K562 (cell line): ENCODE results near the gene AXIN2. TPM values are rescaled to one million over a fixed set of nuclear protein-coding genes. Genes with fewer than 3 reads are reported as not detected.

Experiments used
- ATAC-seq: fragments of 200-7000 bp; cut with Tn5 transposase; 3 replicates; pipeline ENCODE4 v1.9.1; 2020; ENCODE audit warnings: moderate library complexity
- BruUV-seq: library from RNA; stranded (reverse); fragments of 400-500 nt; replicated peaks from 2 replicates; lab custom pipeline; 2021; lab: Mats Ljungman, UMichigan
- CTCF ChIA-PET: fragments of 300-600 bp; formaldehyde crosslinking; extraction: SDS; loops from one replicate; lab custom pipeline; 2021; ENCODE audit warnings: low intra/inter-chr PET ratio; lab: Yijun Ruan, JAX
- POLR2A ChIA-PET: fragments of 300-600, 350-650 bp; sonication (Branson Sonifier 250); formaldehyde crosslinking; extraction: SDS; loops from one replicate; lab custom pipeline; 2021; ENCODE audit warnings: antibody characterized with exemption, inconsistent platforms; lab: Yijun Ruan, JAX
- DNase-seq, 4 experiments: peaks; one replicate each; pipeline versions ENCODE4 v3.0.0 to v3.0.0-alpha.2; 2011 to 2018; ENCODE audit warnings: low spot score in 3 of 4, mixed read lengths in 3 of 4; ENCODE audit errors: extremely low read depth in 1 of 4
- FAIRE-seq: peaks from 2 replicates; lab custom pipeline; 2011; peaks lifted over from hg19 to GRCh38; lab: Jason Lieb, UNC
- H2AFZ ChIP-seq: 2 replicates; pipeline ENCODE4 v1.6.0; 2011; ENCODE audit warnings: low read depth, low read length, control low read depth, inconsistent platforms
- H3K27ac ChIP-seq: fragments of 200-600 bp; 3 replicates; pipeline ENCODE4 v1.8.0; 2011; ENCODE audit warnings: low read depth, mild to moderate bottlenecking, control low read depth, inconsistent platforms, low read length, moderate library complexity, mixed read lengths; ENCODE audit errors: extremely low read depth
- H3K27me3 ChIP-seq, 2 experiments: fragments of 300-600 bp in 1 of 2; 2 replicates in 1 of 2; 3 replicates in 1 of 2; pipeline versions ENCODE4 v1.6.0 to v1.8.0; 2011; ENCODE audit warnings: inconsistent platforms in 2 of 2, low read length in 2 of 2, mild to moderate bottlenecking in 1 of 2, mixed read lengths in 1 of 2, moderate library complexity in 1 of 2; ENCODE audit not compliant: control insufficient read depth in 2 of 2, insufficient read depth in 2 of 2
- H3K36me3 ChIP-seq: fragments of 300-600 bp; 3 replicates; pipeline ENCODE4 v1.8.0; 2011; ENCODE audit warnings: mild to moderate bottlenecking, low read length, inconsistent platforms; ENCODE audit not compliant: control insufficient read depth, insufficient read depth
- H3K4me1 ChIP-seq, 2 experiments: fragments of 200-600 bp in 1 of 2; replicated peaks in 1 of 2; 2 replicates in 1 of 2; 3 replicates in 1 of 2; pipeline versions ENCODE4 v1.5.1 to v1.8.0; 2011; ENCODE audit warnings: inconsistent platforms in 2 of 2, low read length in 2 of 2, mild to moderate bottlenecking in 1 of 2, mixed read lengths in 1 of 2, moderate library complexity in 1 of 2; ENCODE audit not compliant: control insufficient read depth in 2 of 2, insufficient read depth in 2 of 2
- H3K4me2 ChIP-seq: 2 replicates; pipeline ENCODE4 v1.6.1; 2011; ENCODE audit warnings: low read length, control low read depth, inconsistent platforms, mixed read lengths; ENCODE audit not compliant: insufficient read depth
- H3K4me3 ChIP-seq: fragments of 200-600 bp; sonication (generic), shearing (Covaris generic); 2 replicates; pipeline ENCODE4 v1.5.1; 2016; ENCODE audit warnings: control low read depth, inconsistent platforms
- H3K79me2 ChIP-seq: fragments of 200-600 bp; 3 replicates; pipeline ENCODE4 v1.8.0; 2011; ENCODE audit warnings: low read length, inconsistent platforms; ENCODE audit not compliant: control insufficient read depth, insufficient read depth
- H3K9ac ChIP-seq, 2 experiments: 2 replicates each; pipeline versions ENCODE4 v1.6.0 to v1.6.1; 2011; ENCODE audit warnings: low read depth in 2 of 2, low read length in 2 of 2, control low read depth in 1 of 2, inconsistent platforms in 1 of 2, mild to moderate bottlenecking in 1 of 2, mixed read lengths in 1 of 2; ENCODE audit not compliant: insufficient read depth in 1 of 2
- H3K9me1 ChIP-seq: one replicate; pipeline ENCODE4 v1.6.0; 2011; ENCODE audit warnings: inconsistent platforms, mild to moderate bottlenecking, low read length, moderate library complexity; ENCODE audit not compliant: control insufficient read depth, insufficient read depth
- H3K9me3 ChIP-seq: replicated peaks from 2 replicates; pipeline ENCODE4 v1.5.1; 2011; ENCODE audit warnings: low read depth, low read length, inconsistent platforms; ENCODE audit not compliant: control insufficient read depth, insufficient read depth
- H4K20me1 ChIP-seq: replicated peaks from 2 replicates; pipeline ENCODE4 v1.6.1; 2011; ENCODE audit warnings: low read length, inconsistent platforms, mixed read lengths; ENCODE audit not compliant: control insufficient read depth, insufficient read depth
- HNRNPK ChIP-seq: fragments of 200-400 bp; formaldehyde crosslinking; IDR thresholded peaks from one replicate; pipeline ENCODE4 v1.6.1; 2018; ENCODE audit warnings: mild to moderate bottlenecking, low read depth, low read length; ENCODE audit not compliant: poor library complexity, severe bottlenecking
- PCBP1 ChIP-seq: fragments of 200-400 bp; formaldehyde crosslinking; IDR thresholded peaks from 2 replicates; pipeline ENCODE4 v1.6.1; 2018; ENCODE audit warnings: mild to moderate bottlenecking, low read depth, low read length; ENCODE audit not compliant: poor library complexity, severe bottlenecking
- PCBP2 ChIP-seq: fragments of 200-400 bp; formaldehyde crosslinking; IDR thresholded peaks from 2 replicates; pipeline ENCODE4 v1.6.1; 2018; ENCODE audit warnings: low read length, low read depth, mild to moderate bottlenecking, moderate library complexity; ENCODE audit not compliant: poor library complexity, severe bottlenecking
- SMAD2 ChIP-seq: fragments of 150-350 bp; IDR thresholded peaks from 2 replicates; pipeline ENCODE4 v1.6.1; 2014; ENCODE audit warnings: low read depth, mild to moderate bottlenecking, low read length
- ZBTB7A ChIP-seq: IDR thresholded peaks from 2 replicates; pipeline ENCODE4 v1.6.1; 2011; ENCODE audit warnings: low read depth, mild to moderate bottlenecking, low read length, moderate library complexity, borderline replicate concordance; ENCODE audit not compliant: control insufficient read depth
- WGBS: fragments of 100-300 bp; shearing (Covaris generic); methylation state at CpG from one replicate; pipeline ENCODE4 v1.1.6; 2016; ENCODE audit warnings: low coverage, mixed read lengths; ENCODE audit not compliant: insufficient coverage; ENCODE audit errors: missing lambda C conversion rate; 5-methylcytosine and 5-hydroxymethylcytosine counted together
- in situ Hi-C: fragments of 300-500 bp; cut with MboI; formaldehyde crosslinking; loops from 4 replicates; pipeline ENCODE4 v1.15.0; 2018; ENCODE audit warnings: inconsistent platforms, mixed read lengths
- intact Hi-C: fragments of 100-400 bp; cut with micrococcal nuclease; formaldehyde crosslinking; loops from 2 replicates; pipeline ENCODE4 v1.14.2; 2022
- polyA plus RNA-seq, 8 experiments: library from polyadenylated mRNA; depleted of rRNA in 4 of 8; stranded (reverse) in 5 of 8; unstranded in 3 of 8; fragments of >200 nt; fragmentation: Nextera tagmentation in 2 of 8; fragmentation: Illumina TruSeq in 1 of 8; extraction: Ambion mirVana in 2 of 8; extraction: Trizol in 1 of 8; gene quantifications; 2 replicates each; pipeline versions ENCODE4 v1.2.1 to v1.2.3, GENCODE V29; 2011 to 2014; ENCODE audit warnings: inconsistent platforms in 1 of 8, missing spikeins in 1 of 8
- total RNA-seq, 7 experiments: library from RNA; depleted of rRNA in 6 of 7; stranded (reverse); fragments of >200 nt in 6 of 7; fragmentation: Illumina TruSeq in 2 of 7; extraction: Trizol in 2 of 7; gene quantifications; 2 replicates each; pipeline versions ENCODE4 v1.2.1 to v1.2.3, GENCODE V29; 2011 to 2021; ENCODE audit warnings: low replicate concordance in 1 of 7

AXIN2 gene
- total and polyA plus RNA-seq, 9 of the 15 experiments (the other 6 are each of a cell fraction or from before 2014, with no cell fraction given) = 0.21 to 3.3 (median 1.2) TPM

DNA sequence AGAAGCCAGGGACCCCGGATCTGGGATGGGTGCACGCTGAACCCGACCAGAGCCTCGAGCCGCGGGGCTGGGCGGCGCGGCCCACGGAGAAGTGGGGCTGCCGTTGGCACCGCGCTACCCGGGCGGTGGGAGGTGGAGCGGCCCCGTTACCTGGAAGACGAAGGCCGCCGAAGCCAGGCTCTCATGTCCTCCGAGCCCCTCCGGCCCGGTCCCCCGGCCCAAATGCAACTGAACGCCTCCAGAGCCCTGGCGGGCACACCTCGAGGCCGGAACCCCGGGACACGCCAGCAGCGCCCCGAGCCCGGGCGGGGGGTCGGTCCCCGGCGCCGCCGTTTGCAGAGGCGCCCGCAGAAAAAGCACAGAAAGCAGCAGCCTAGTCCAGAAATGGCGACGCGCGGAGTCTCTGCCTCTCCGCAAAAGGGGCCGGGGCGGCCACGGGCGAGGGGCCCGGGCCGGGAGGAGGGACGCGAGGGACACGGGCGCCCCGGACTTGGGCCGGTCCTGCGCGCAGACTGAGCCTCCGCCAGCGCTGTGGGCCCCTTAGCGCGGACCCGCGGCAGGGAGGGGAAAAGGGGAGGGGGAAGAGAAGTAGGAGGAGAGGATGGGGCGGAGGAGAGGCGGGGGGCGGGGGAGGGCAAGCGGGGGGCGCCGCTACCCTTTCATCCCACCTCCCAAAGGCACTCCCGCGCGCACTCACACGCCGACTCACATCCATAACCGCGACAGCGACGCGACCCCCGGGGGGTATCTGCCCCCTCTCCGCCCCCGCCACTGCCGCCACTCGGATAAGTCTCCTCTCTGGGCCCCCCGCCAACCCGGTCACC lies 1.4 kb downstream of the AXIN2 start:
- H3K27ac ChIP-seq = no peak overlapping the region
- no peaks in the 10 kb centered on the region for H3K79me2 ChIP-seq
- in situ Hi-C loops (no loop called here), intact Hi-C loops (no loop called here)
- 32% methylated on average over 23 of the region's 89 CpGs for WGBS
- H3K4me3 ChIP-seq = peak overlapping the region; percentile 51
- no peaks in the 10 kb centered on the region for H3K36me3 ChIP-seq
- CTCF ChIA-PET = interaction anchor here (0.7 kb wide), 1 partner anchor 269 kb away, joined by 3 read pairs; no protein-coding TSS in a partner anchor
- H3K4me1 ChIP-seq = peaks cover 4 to 19% of the 10 kb centered on the region in 2 experiments; a peak in 4 of 5 replicates
- H4K20me1 ChIP-seq = 0 out of 2 replicates have a peak, but pooled peaks cover 5% of the 10 kb centered on the region
- H2AFZ ChIP-seq = no peak overlapping the region
- DNase-seq (peak in 2 of 4 experiments; percentile 51 to 58), ATAC-seq (no peak), FAIRE-seq (no peak)
- H3K27me3 ChIP-seq = no peaks in the 10 kb centered on the region; a peak in 2 of 5 replicates
- BruUV-seq = no TSS peak
- H3K9ac ChIP-seq = peak overlapping the region in 1 of 2 experiments; percentile 90; a peak in 2 of 4 replicates
- H3K9me1 ChIP-seq = peaks cover 5% of the 10 kb centered on the region
- peak; percentile 20 for TF ChIP-seq HNRNPK
- no peak for TF ChIP-seq SMAD2
- TF ChIP-seq ZBTB7A = peak; percentile 65; the same call in 1 of the 2 replicates
- TF ChIP-seq PCBP2 = peak; percentile 79
- peak; percentile 82 for TF ChIP-seq PCBP1
- POLR2A ChIA-PET = no interaction called here
- no peaks in the 10 kb centered on the region for H3K9me3 ChIP-seq
- H3K4me2 ChIP-seq = no peak overlapping the region; the same call in 1 of the 2 replicates
